HepG2 (cell line): ENCODE measurements around the gene BRAP. TPM values are rescaled to one million over a fixed set of nuclear protein-coding genes. Genes with fewer than 3 reads are reported as not detected.

ENCODE experiments used
- ATAD3A ChIP-seq: sonication (generic); formaldehyde crosslinking; IDR thresholded peaks from 2 replicates; pipeline ENCODE4 v1.4.0; 2020; ENCODE audit warnings: missing genetic modification reagents
- ELF4 ChIP-seq: sonication (generic); formaldehyde crosslinking; IDR thresholded peaks from 2 replicates; pipeline ENCODE4 v1.5.0; 2020; ENCODE audit warnings: missing genetic modification reagents, mild to moderate bottlenecking, moderate library complexity, borderline replicate concordance
- RAD21 ChIP-seq: fragments of 450-650 bp; formaldehyde crosslinking; IDR thresholded peaks from 2 replicates; pipeline ENCODE4 v1.5.0; 2020; ENCODE audit warnings: mild to moderate bottlenecking
- ZFX ChIP-seq: sonication (generic); formaldehyde crosslinking; IDR thresholded peaks from 2 replicates; pipeline ENCODE4 v1.4.0; 2020; ENCODE audit warnings: mild to moderate bottlenecking, low read depth, missing genetic modification reagents, moderate library complexity
- ZMAT3 ChIP-seq: sonication (generic); formaldehyde crosslinking; conservative IDR thresholded peaks from 2 replicates; pipeline ENCODE4 v1.7.0; 2021; ENCODE audit warnings: missing genetic modification reagents
- ZNF543 ChIP-seq: sonication (generic); formaldehyde crosslinking; IDR thresholded peaks from 2 replicates; pipeline ENCODE4 v1.4.0; 2020; ENCODE audit warnings: mild to moderate bottlenecking, missing genetic modification reagents
- ZSCAN20 ChIP-seq: sonication (generic); formaldehyde crosslinking; IDR thresholded peaks from 2 replicates; pipeline ENCODE4 v1.4.0; 2020; ENCODE audit warnings: missing genetic modification reagents, mild to moderate bottlenecking, borderline replicate concordance
- polyA plus RNA-seq, 8 experiments: library from polyadenylated mRNA; depleted of rRNA in 3 of 8; stranded (reverse) in 7 of 8; unstranded in 1 of 8; fragments of >200 nt; fragmentation: Illumina TruSeq in 4 of 8; extraction: Trizol in 4 of 8; gene quantifications; 2 replicates each; pipeline versions ENCODE4 v1.2.1 to v1.2.3, GENCODE V29; 2011 to 2016; ENCODE audit warnings: low read depth in 4 of 8, missing spikeins in 1 of 8, mixed read lengths in 1 of 8; ENCODE audit not compliant: insufficient read depth in 1 of 8
- total RNA-seq, 5 experiments: library from RNA; depleted of rRNA; stranded (reverse); fragments of >200 nt; fragmentation: Illumina TruSeq; extraction: Trizol; gene quantifications; 2 replicates each; pipeline ENCODE4 v1.2.3, GENCODE V29; 2016; ENCODE audit warnings: low read depth in 1 of 5
- TF ChIP-seq, protein P1 (sequence below), 2 experiments: fragments of 450-650 bp in 1 of 2; sonication (generic) in 1 of 2; formaldehyde crosslinking in 1 of 2; IDR thresholded peaks; 2 replicates each; pipeline versions ENCODE4 v1.6.1 to v1.8.0; 2016 to 2022; ENCODE audit warnings: antibody characterized with exemption in 1 of 2, mild to moderate bottlenecking in 1 of 2, missing genetic modification reagents in 1 of 2
- TF ChIP-seq, protein P2 (sequence below): sonication (generic); formaldehyde crosslinking; IDR thresholded peaks from 2 replicates; pipeline ENCODE4 v1.5.0; 2020; ENCODE audit warnings: missing genetic modification reagents
- TF ChIP-seq, protein P3 (sequence below), 2 experiments: sonication (generic) in 1 of 2; formaldehyde crosslinking in 1 of 2; IDR thresholded peaks; 2 replicates each; pipeline versions ENCODE4 v1.4.0 to v1.6.1; 2016 to 2020; ENCODE audit warnings: borderline replicate concordance in 1 of 2, low read depth in 1 of 2, mild to moderate bottlenecking in 1 of 2, missing genetic modification reagents in 1 of 2

The BRAP gene
- total and polyA plus RNA-seq, 2 of the 13 experiments (the other 11 are each of a cell fraction or from before 2014, with no cell fraction given), result 8.1 to 15.4 TPM

GRCh38 chr12:111685811-111686573 is at the start of gene BRAP, which contains the start of gene ACAD10 (continued):
- TF ChIP-seq, protein P1, sequence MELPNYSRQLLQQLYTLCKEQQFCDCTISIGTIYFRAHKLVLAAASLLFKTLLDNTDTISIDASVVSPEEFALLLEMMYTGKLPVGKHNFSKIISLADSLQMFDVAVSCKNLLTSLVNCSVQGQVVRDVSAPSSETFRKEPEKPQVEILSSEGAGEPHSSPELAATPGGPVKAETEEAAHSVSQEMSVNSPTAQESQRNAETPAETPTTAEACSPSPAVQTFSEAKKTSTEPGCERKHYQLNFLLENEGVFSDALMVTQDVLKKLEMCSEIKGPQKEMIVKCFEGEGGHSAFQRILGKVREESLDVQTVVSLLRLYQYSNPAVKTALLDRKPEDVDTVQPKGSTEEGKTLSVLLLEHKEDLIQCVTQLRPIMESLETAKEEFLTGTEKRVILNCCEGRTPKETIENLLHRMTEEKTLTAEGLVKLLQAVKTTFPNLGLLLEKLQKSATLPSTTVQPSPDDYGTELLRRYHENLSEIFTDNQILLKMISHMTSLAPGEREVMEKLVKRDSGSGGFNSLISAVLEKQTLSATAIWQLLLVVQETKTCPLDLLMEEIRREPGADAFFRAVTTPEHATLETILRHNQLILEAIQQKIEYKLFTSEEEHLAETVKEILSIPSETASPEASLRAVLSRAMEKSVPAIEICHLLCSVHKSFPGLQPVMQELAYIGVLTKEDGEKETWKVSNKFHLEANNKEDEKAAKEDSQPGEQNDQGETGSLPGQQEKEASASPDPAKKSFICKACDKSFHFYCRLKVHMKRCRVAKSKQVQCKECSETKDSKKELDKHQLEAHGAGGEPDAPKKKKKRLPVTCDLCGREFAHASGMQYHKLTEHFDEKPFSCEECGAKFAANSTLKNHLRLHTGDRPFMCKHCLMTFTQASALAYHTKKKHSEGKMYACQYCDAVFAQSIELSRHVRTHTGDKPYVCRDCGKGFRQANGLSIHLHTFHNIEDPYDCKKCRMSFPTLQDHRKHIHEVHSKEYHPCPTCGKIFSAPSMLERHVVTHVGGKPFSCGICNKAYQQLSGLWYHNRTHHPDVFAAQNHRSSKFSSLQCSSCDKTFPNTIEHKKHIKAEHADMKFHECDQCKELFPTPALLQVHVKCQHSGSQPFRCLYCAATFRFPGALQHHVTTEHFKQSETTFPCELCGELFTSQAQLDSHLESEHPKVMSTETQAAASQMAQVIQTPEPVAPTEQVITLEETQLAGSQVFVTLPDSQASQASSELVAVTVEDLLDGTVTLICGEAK (IDR thresholded peaks at IDR 0.05), result no peak
- TF ChIP-seq, protein P1 (CRISPR knock-in tag; IDR thresholded peaks at IDR 0.05), result peak; percentile 14; the same call in 1 of the 2 replicates
- TF ChIP-seq ZNF543 (CRISPR knock-in tag) (no peak), RAD21 (peak; percentile 15; the same call in 1 of the 2 replicates), ZMAT3 (CRISPR knock-in tag) (no peak; the same call in 1 of the 2 replicates), ZSCAN20 (no peak), ATAD3A (no peak), ELF4 (CRISPR knock-in tag) (0 out of 2 replicates have a peak, but pooled peaks have one; percentile 55), ZFX (CRISPR knock-in tag) (peak; percentile 91)
- TF ChIP-seq, protein P2, sequence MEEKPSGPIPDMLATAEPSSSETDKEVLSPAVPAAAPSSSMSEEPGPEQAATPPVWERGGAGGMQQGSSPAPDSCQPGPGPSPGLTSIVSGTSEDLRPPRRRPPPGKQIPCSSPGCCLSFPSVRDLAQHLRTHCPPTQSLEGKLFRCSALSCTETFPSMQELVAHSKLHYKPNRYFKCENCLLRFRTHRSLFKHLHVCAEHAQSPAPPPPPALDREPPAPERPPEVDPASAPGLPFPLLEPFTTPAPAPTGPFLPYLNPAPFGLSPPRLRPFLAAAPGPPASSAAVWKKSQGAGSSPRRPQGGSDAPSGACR (CRISPR knock-in tag), result 0 out of 2 replicates have a peak, but pooled peaks have one; percentile 59
- TF ChIP-seq, protein P3, sequence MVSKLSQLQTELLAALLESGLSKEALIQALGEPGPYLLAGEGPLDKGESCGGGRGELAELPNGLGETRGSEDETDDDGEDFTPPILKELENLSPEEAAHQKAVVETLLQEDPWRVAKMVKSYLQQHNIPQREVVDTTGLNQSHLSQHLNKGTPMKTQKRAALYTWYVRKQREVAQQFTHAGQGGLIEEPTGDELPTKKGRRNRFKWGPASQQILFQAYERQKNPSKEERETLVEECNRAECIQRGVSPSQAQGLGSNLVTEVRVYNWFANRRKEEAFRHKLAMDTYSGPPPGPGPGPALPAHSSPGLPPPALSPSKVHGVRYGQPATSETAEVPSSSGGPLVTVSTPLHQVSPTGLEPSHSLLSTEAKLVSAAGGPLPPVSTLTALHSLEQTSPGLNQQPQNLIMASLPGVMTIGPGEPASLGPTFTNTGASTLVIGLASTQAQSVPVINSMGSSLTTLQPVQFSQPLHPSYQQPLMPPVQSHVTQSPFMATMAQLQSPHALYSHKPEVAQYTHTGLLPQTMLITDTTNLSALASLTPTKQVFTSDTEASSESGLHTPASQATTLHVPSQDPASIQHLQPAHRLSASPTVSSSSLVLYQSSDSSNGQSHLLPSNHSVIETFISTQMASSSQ (IDR thresholded peaks at IDR 0.05; ENCODE audit: low read depth), result no peak
- TF ChIP-seq, protein P3 (CRISPR knock-in tag; IDR thresholded peaks at IDR 0.05; ENCODE audit: borderline replicate concordance), result peak; percentile 8
